HCT116 (cell line): ENCODE measurements around the gene BMPER. TPM values are rescaled to one million over a fixed set of nuclear protein-coding genes. Genes with fewer than 3 reads are reported as not detected.

ENCODE experiments used
- ATAC-seq: fragments of 200-7000 bp; cut with Tn5 transposase; 2 replicates; pipeline ENCODE4 v1.9.1; 2020; ENCODE audit warnings: mild to moderate bottlenecking, moderate library complexity
- BruUV-seq: library from RNA; stranded (reverse); fragments of 400-500 nt; replicated peaks from 2 replicates; lab custom pipeline; 2021; lab: Mats Ljungman, UMichigan
- CTCF ChIA-PET: fragments of 300-600 bp; sonication (Branson Sonifier 250); formaldehyde crosslinking; loops from one replicate; lab custom pipeline; 2021; ENCODE audit warnings: antibody characterized with exemption; lab: Charles Lee
- POLR2A ChIA-PET: fragments of 300-600, 350-600 bp; sonication (Branson Sonifier 250); formaldehyde crosslinking; loops from one replicate; lab custom pipeline; 2021; ENCODE audit warnings: antibody characterized with exemption; lab: Charles Lee
- RAD21 ChIA-PET, 2 experiments: fragments of 300-600 bp; sonication (Branson Sonifier 250); formaldehyde crosslinking; loops; one replicate each; lab custom pipeline; 2023; ENCODE audit warnings: low total read pairs in 2 of 2; ENCODE audit not compliant: uncharacterized antibody in 2 of 2, unreplicated experiment in 2 of 2, low non-redundant PET in 1 of 2; lab: Charles Lee
- DNase-seq: peaks from one replicate; pipeline ENCODE4 v3.0.0-alpha.2; 2010; ENCODE audit warnings: low read depth, low spot score
- H2AFZ ChIP-seq: fragments of 200-600 bp; shearing (Covaris generic), sonication (generic); 2 replicates; pipeline ENCODE4 v1.6.1; 2017; ENCODE audit warnings: low read depth, mixed run types, mixed read lengths, antibody characterized with exemption, low read length; ENCODE audit not compliant: poor library complexity, severe bottlenecking
- H3K27ac ChIP-seq: 2 replicates; pipeline ENCODE4 v1.5.1; 2012; ENCODE audit warnings: low read depth, low read length
- H3K27me3 ChIP-seq: fragments of 200-600 bp; sonication (generic); 2 replicates; pipeline ENCODE4 v1.6.1; 2016; ENCODE audit warnings: mixed run types, low read length, mixed read lengths; ENCODE audit not compliant: insufficient read depth
- H3K36me3 ChIP-seq, 2 experiments: fragments of 200-500 bp in 1 of 2; fragments of 200-600 bp in 1 of 2; sonication (Bioruptor generic) in 1 of 2; sonication (generic) in 1 of 2; 2 replicates each; pipeline versions ENCODE4 v1.5.1 to v1.6.1; 2014 to 2016; ENCODE audit warnings: low read length in 2 of 2, inconsistent platforms in 1 of 2, mixed read lengths in 1 of 2, mixed run types in 1 of 2; ENCODE audit not compliant: insufficient read depth in 2 of 2, control insufficient read depth in 1 of 2
- H3K4me1 ChIP-seq, 2 experiments: fragments of 200-600 bp in 1 of 2; sonication (generic) in 1 of 2; 2 replicates each; pipeline versions ENCODE4 v1.5.1 to v1.6.1; 2012 to 2017; ENCODE audit warnings: low read length in 2 of 2, inconsistent platforms in 1 of 2, mild to moderate bottlenecking in 1 of 2, mixed read lengths in 1 of 2, mixed run types in 1 of 2, moderate library complexity in 1 of 2; ENCODE audit not compliant: insufficient read depth in 2 of 2, control insufficient read depth in 1 of 2
- H3K4me2 ChIP-seq: fragments of 200-600 bp; sonication (generic); 2 replicates; pipeline ENCODE4 v1.6.1; 2017; ENCODE audit warnings: mixed run types, low read length, mixed read lengths
- H3K4me3 ChIP-seq, 2 experiments: fragments of 200-600 bp in 1 of 2; sonication (generic) in 1 of 2; replicated peaks in 1 of 2; 2 replicates each; pipeline ENCODE4 v1.5.1; 2011 to 2016; ENCODE audit warnings: low read length in 2 of 2, control low read depth in 1 of 2, low read depth in 1 of 2, mild to moderate bottlenecking in 1 of 2, mixed read lengths in 1 of 2, mixed run types in 1 of 2
- H3K79me2 ChIP-seq: fragments of 200-600 bp; sonication (generic); 2 replicates; pipeline ENCODE4 v1.6.1; 2017; ENCODE audit warnings: mild to moderate bottlenecking, mixed run types, low read length, moderate library complexity, mixed read lengths; ENCODE audit not compliant: insufficient read depth
- H3K9ac ChIP-seq: fragments of 200-600 bp; sonication (generic); 2 replicates; pipeline ENCODE4 v1.6.1; 2016; ENCODE audit warnings: low read length, mixed read lengths
- H3K9me2 ChIP-seq: fragments of 200-600 bp; sonication (generic), shearing (Covaris generic); 2 replicates; pipeline ENCODE4 v1.6.1; 2017; ENCODE audit warnings: mixed run types, mild to moderate bottlenecking, moderate library complexity; ENCODE audit not compliant: insufficient read depth
- H3K9me3 ChIP-seq, 2 experiments: fragments of 200-500 bp in 1 of 2; fragments of 200-600 bp in 1 of 2; sonication (Bioruptor generic) in 1 of 2; sonication (generic) in 1 of 2; 2 replicates each; pipeline ENCODE4 v1.6.1; 2014 to 2017; ENCODE audit warnings: low read length in 2 of 2, mixed read lengths in 2 of 2, inconsistent platforms in 1 of 2, low read depth in 1 of 2, mild to moderate bottlenecking in 1 of 2, mixed run types in 1 of 2, moderate library complexity in 1 of 2; ENCODE audit not compliant: control insufficient read depth in 1 of 2, insufficient read depth in 1 of 2
- H4K20me1 ChIP-seq: fragments of 200-600 bp; sonication (generic), shearing (Covaris generic); 2 replicates; pipeline ENCODE4 v1.6.1; 2017; ENCODE audit warnings: mixed run types, mild to moderate bottlenecking, moderate library complexity; ENCODE audit not compliant: insufficient read depth
- CBX3 ChIP-seq: IDR thresholded peaks from 2 replicates; pipeline ENCODE4 v1.6.1; 2012; ENCODE audit warnings: low read depth
- EZH2phosphoT487 ChIP-seq: fragments of 200-600 bp; IDR thresholded peaks from 2 replicates; pipeline ENCODE4 v1.6.1; 2018; ENCODE audit warnings: antibody characterized with exemption, borderline replicate concordance
- JUND ChIP-seq: IDR thresholded peaks from 2 replicates; pipeline ENCODE4 v1.6.1; 2012
- POLR2AphosphoS5 ChIP-seq: IDR thresholded peaks from 2 replicates; pipeline ENCODE4 v1.6.1; 2011; ENCODE audit warnings: mild to moderate bottlenecking, low read depth, low read length, moderate library complexity
- RAD21 ChIP-seq: IDR thresholded peaks from 2 replicates; pipeline ENCODE4 v1.6.1; 2012; ENCODE audit warnings: low read depth, mild to moderate bottlenecking
- SIN3A ChIP-seq: IDR thresholded peaks from 2 replicates; pipeline ENCODE4 v1.6.1; 2012; ENCODE audit warnings: low read depth
- SP1 ChIP-seq: IDR thresholded peaks from 2 replicates; pipeline ENCODE4 v1.6.1; 2012; ENCODE audit warnings: low read depth
- TCF7L2 ChIP-seq: IDR thresholded peaks from 2 replicates; pipeline ENCODE4 v1.7.0; 2011; ENCODE audit warnings: borderline replicate concordance, inconsistent platforms; ENCODE audit not compliant: insufficient read depth, insufficient read length; ENCODE audit errors: extremely low read depth
- ZFX ChIP-seq: fragments of 450-650 bp; IDR thresholded peaks from 2 replicates; pipeline ENCODE4 v1.6.1; 2017
- intact Hi-C: fragments of 100-400 bp; cut with micrococcal nuclease; formaldehyde crosslinking; loops from 2 replicates; pipeline ENCODE4 v1.10.0; 2022
- total RNA-seq: library from RNA; stranded (reverse); gene quantifications from one replicate; pipeline ENCODE4 v1.2.1, GENCODE V29; 2021; ENCODE audit not compliant: unreplicated experiment
- TF ChIP-seq, protein P1 (sequence below): IDR thresholded peaks from 2 replicates; pipeline ENCODE4 v1.6.1; 2012; ENCODE audit warnings: low read depth
- TF ChIP-seq, protein P2 (sequence below): IDR thresholded peaks from 2 replicates; pipeline ENCODE4 v1.6.1; 2012
- TF ChIP-seq, protein P3 (sequence below): IDR thresholded peaks from 2 replicates; pipeline ENCODE4 v1.6.1; 2012

Gene BMPER
- total RNA-seq, 1 experiment from 2014 or later: not detected

GRCh38 chr7:33981226-33981625 is 75.9 kb downstream of the BMPER start:
- DNase-seq (no peak), ATAC-seq (no peak)
- TF ChIP-seq RAD21: no peak
- TF ChIP-seq, protein P1, sequence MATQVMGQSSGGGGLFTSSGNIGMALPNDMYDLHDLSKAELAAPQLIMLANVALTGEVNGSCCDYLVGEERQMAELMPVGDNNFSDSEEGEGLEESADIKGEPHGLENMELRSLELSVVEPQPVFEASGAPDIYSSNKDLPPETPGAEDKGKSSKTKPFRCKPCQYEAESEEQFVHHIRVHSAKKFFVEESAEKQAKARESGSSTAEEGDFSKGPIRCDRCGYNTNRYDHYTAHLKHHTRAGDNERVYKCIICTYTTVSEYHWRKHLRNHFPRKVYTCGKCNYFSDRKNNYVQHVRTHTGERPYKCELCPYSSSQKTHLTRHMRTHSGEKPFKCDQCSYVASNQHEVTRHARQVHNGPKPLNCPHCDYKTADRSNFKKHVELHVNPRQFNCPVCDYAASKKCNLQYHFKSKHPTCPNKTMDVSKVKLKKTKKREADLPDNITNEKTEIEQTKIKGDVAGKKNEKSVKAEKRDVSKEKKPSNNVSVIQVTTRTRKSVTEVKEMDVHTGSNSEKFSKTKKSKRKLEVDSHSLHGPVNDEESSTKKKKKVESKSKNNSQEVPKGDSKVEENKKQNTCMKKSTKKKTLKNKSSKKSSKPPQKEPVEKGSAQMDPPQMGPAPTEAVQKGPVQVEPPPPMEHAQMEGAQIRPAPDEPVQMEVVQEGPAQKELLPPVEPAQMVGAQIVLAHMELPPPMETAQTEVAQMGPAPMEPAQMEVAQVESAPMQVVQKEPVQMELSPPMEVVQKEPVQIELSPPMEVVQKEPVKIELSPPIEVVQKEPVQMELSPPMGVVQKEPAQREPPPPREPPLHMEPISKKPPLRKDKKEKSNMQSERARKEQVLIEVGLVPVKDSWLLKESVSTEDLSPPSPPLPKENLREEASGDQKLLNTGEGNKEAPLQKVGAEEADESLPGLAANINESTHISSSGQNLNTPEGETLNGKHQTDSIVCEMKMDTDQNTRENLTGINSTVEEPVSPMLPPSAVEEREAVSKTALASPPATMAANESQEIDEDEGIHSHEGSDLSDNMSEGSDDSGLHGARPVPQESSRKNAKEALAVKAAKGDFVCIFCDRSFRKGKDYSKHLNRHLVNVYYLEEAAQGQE: no peak
- TF ChIP-seq SP1: no peak
- no peak for TF ChIP-seq TCF7L2
- TF ChIP-seq POLR2AphosphoS5: no peak
- TF ChIP-seq, protein P2, sequence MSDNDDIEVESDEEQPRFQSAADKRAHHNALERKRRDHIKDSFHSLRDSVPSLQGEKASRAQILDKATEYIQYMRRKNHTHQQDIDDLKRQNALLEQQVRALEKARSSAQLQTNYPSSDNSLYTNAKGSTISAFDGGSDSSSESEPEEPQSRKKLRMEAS: no peak
- TF ChIP-seq ZFX: no peak
- TF ChIP-seq EZH2phosphoT487: no peak
- no peak for TF ChIP-seq CBX3
- TF ChIP-seq, protein P3, sequence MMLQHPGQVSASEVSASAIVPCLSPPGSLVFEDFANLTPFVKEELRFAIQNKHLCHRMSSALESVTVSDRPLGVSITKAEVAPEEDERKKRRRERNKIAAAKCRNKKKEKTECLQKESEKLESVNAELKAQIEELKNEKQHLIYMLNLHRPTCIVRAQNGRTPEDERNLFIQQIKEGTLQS: no peak
- no peak for TF ChIP-seq SIN3A
- no peak for TF ChIP-seq JUND
- no peaks in the 10 kb centered on the region for H3K27me3 ChIP-seq
- no peak overlapping the region for H3K27ac ChIP-seq
- H3K36me3 ChIP-seq: no peaks in the 10 kb centered on the region
- no peaks in the 10 kb centered on the region for H3K79me2 ChIP-seq
- H3K9me3 ChIP-seq: no peaks in the 10 kb centered on the region
- no peaks in the 10 kb centered on the region for H4K20me1 ChIP-seq
- ChIA-PET RAD21 (interaction anchor here in 1 of 2 experiments (2.3 kb wide), 1 partner anchor 107 kb away, joined by 14 read pairs; no protein-coding TSS in a partner anchor), POLR2A (no interaction called here), CTCF (interaction anchor here (1.2 to 2.2 kb wide), 2 partner anchors 48 to 100 kb away, joined by 3 to 7 read pairs; no protein-coding TSS in a partner anchor)
- no peak overlapping the region for H3K4me3 ChIP-seq
- H3K9ac ChIP-seq: no peak overlapping the region
- intact Hi-C loops: no loop called here
- no peak overlapping the region for H3K4me2 ChIP-seq
- peaks cover 0 to 15% of the 10 kb centered on the region in 2 experiments; a peak in 2 of 4 replicates for H3K4me1 ChIP-seq
- no peaks in the 10 kb centered on the region; the same call in 1 of the 2 replicates for H3K9me2 ChIP-seq
- no peak overlapping the region for H2AFZ ChIP-seq
- no TSS peak for BruUV-seq
